Motor neuron (in vitro differentiated cells): ENCODE results near the gene MYRIP. TPM values are rescaled to one million over a fixed set of nuclear protein-coding genes. Genes with fewer than 3 reads are reported as not detected.
A peak's percentile ranks its signal among the peaks of the same experiment; 100 is the strongest.
"Not testable (repeated sequence)": the region's sequence is repeated elsewhere in the genome, so short reads cannot be mapped to it uniquely, and the experiment has no call there.

ENCODE experiments used
- ATAC-seq, 8 experiments: fragments of 200-7000 bp; cut with Tn5 transposase; replicated peaks in 6 of 8; 2 replicates each; pipeline ENCODE4 v1.8.0; 2021; ENCODE audit warnings: mild to moderate bottlenecking in 8 of 8, moderate library complexity in 8 of 8
- H3K27ac ChIP-seq, 2 donors: fragments of 250-450 bp; sonication (Bioruptor Pico); 2 replicates each; pipeline ENCODE4 v1.9.0; 2021; ENCODE audit warnings: antibody characterized with exemption in 2 of 2, mild to moderate bottlenecking in 2 of 2, moderate library complexity in 1 of 2
- H3K4me1 ChIP-seq, 2 donors: fragments of 250-450 bp; sonication (Bioruptor Pico); replicated peaks in 1 of 2; 2 replicates each; pipeline ENCODE4 v1.6.1; 2021; ENCODE audit warnings: antibody characterized with exemption in 2 of 2, mild to moderate bottlenecking in 2 of 2, moderate library complexity in 1 of 2
- H3K4me3 ChIP-seq, 5 donors: fragments of 250-450 bp; sonication (Bioruptor Pico); 2 replicates each; pipeline ENCODE4 v1.9.0; 2021; ENCODE audit warnings: antibody characterized with exemption in 5 of 5, mild to moderate bottlenecking in 5 of 5, moderate library complexity in 4 of 5
- WGBS, 10 experiments: fragments of 450-650 bp; shearing (Covaris generic); methylation state at CpG; one replicate each; pipeline ENCODE4 v1.0.0; 2022; 5-methylcytosine and 5-hydroxymethylcytosine counted together
- in situ Hi-C, 9 experiments: fragments of 400-800 bp; cut with MboI; loops; one replicate each; pipeline ENCODE4 v1.15.0; 2021; ENCODE audit warnings: low sequenced_read_pairs in 9 of 9, low pct_unique_long_range_greater_than_20kb in 2 of 9; ENCODE audit not compliant: unreplicated experiment in 9 of 9
- total RNA-seq, 8 experiments: library from RNA; unstranded; fragments of 300-600 nt; gene quantifications; 2 replicates each; pipeline versions ENCODE4 v1.2.3 to v1.2.4, GENCODE V29; 2022

MYRIP gene
- total RNA-seq, 8 experiments from 2014 or later = 1.5 to 10.1 (median 3.2) TPM

- Histone ChIP-seq H3K4me3 (no peak overlapping the region), H3K27ac (no peak overlapping the region)
- in situ Hi-C loops = no loop called here
These were observed 200.6 kb downstream of the MYRIP start for GRCh38 chr3:40009991-40010390.

GRCh38 chr3:40012381-40012780 lies 203.0 kb downstream of the MYRIP start:
- no peak overlapping the region for H3K27ac ChIP-seq
- H3K4me3 ChIP-seq = no peak overlapping the region
- 33 to 80% (median 42%) methylated on average over 1 to 3 of the region's 3 CpGs; no CpG with 5 or more reads in 3 of the 10 experiments for WGBS, 10 experiments
- no peaks in the 10 kb centered on the region for H3K4me1 ChIP-seq
- in situ Hi-C loops = no loop called here
- ATAC-seq = no peak

More at GRCh38 chr3:40009991-40010390, 200.6 kb downstream of the MYRIP start:
- no peaks in the 10 kb centered on the region for H3K4me1 ChIP-seq
- 20 to 100% (median 76%) methylated on average over 1 to 2 of the region's 2 CpGs; no CpG with 5 or more reads in 6 of the 10 experiments for WGBS, 10 experiments
- ATAC-seq = peak in 1 of 8 experiments; percentile 36

GRCh38 chr3:40016391-40016790 lies 207.0 kb downstream of the MYRIP start:
- in situ Hi-C loops = no loop called here
- Histone ChIP-seq H3K27ac (no peak overlapping the region), H3K4me3 (no peak overlapping the region), H3K4me1 (peaks cover 4% of the 10 kb centered on the region in 2 donors)
- 57 to 100% (median 83%) methylated on average over 1 to 3 of the region's 3 CpGs; no CpG with 5 or more reads in 3 of the 10 experiments for WGBS, 10 experiments
- no peak for ATAC-seq

- peaks cover 7 to 8% of the 10 kb centered on the region in 2 donors for H3K4me1 ChIP-seq
- no peak overlapping the region for H3K27ac ChIP-seq
- WGBS, 10 experiments = 48 to 100% (median 91%) methylated on average over 1 to 2 of the region's 2 CpGs; no CpG with 5 or more reads in 1 of the 10 experiments
- H3K4me3 ChIP-seq = no peak overlapping the region
- ATAC-seq = no peak
- in situ Hi-C loops = no loop called here
These were observed 209.0 kb downstream of the MYRIP start for GRCh38 chr3:40018369-40018768.

- Histone ChIP-seq H3K4me3 (no peak overlapping the region), H3K4me1 (peaks cover 7 to 8% of the 10 kb centered on the region in 2 donors), H3K27ac (no peak overlapping the region)
- in situ Hi-C loops = no loop called here
- peak in 5 of 8 experiments; percentile 68 to 97 (median 72) for ATAC-seq
- WGBS, 10 experiments = 27 to 75% (median 57%) methylated on average over 1 to 3 of the region's 3 CpGs; no CpG with 5 or more reads in 1 of the 10 experiments
These were observed 210.0 kb downstream of the MYRIP start for GRCh38 chr3:40019376-40019775.

GRCh38 chr3:40020689-40021088 lies 211.3 kb downstream of the MYRIP start:
- in situ Hi-C loops = no loop called here
- 0 to 100% (median 58%) methylated on average over 1 to 2 of the region's 2 CpGs; no CpG with 5 or more reads in 2 of the 10 experiments for WGBS, 10 experiments
- H3K4me3 ChIP-seq = no peak overlapping the region
- peak in 1 of 8 experiments; percentile 47 for ATAC-seq
- H3K27ac ChIP-seq = no peak overlapping the region
- peaks cover 7 to 8% of the 10 kb centered on the region in 2 donors for H3K4me1 ChIP-seq

GRCh38 chr3:40021338-40021737 lies 211.9 kb downstream of the MYRIP start:
- Histone ChIP-seq H3K4me3 (no peak overlapping the region), H3K27ac (no peak overlapping the region), H3K4me1 (peaks cover 7 to 8% of the 10 kb centered on the region in 2 donors)
- 0 to 100% (median 90%) methylated on average over 1 of the region's 1 CpG; no CpG with 5 or more reads in 7 of the 10 experiments for WGBS, 10 experiments
- no peak for ATAC-seq
- in situ Hi-C loops = no loop called here

GRCh38 chr3:40022297-40022827 lies 213.0 kb downstream of the MYRIP start:
- H3K4me3 ChIP-seq = no peak overlapping the region
- peaks cover 7 to 8% of the 10 kb centered on the region in 2 donors for H3K4me1 ChIP-seq
- in situ Hi-C loops = no loop called here
- H3K27ac ChIP-seq = no peak overlapping the region
- peak in 3 of 8 experiments; percentile 62 to 81 (median 80) for ATAC-seq
- WGBS, 10 experiments = 4 to 55% (median 42%) methylated on average over 1 to 4 of the region's 4 CpGs; no CpG with 5 or more reads in 1 of the 10 experiments

GRCh38 chr3:40024526-40024925 lies 215.1 kb downstream of the MYRIP start:
- no peak overlapping the region for H3K27ac ChIP-seq
- H3K4me1 ChIP-seq = peaks cover 3 to 4% of the 10 kb centered on the region in 2 donors
- in situ Hi-C loops = no loop called here
- 37 to 100% (median 86%) methylated on average over 1 to 2 of the region's 2 CpGs; no CpG with 5 or more reads in 3 of the 10 experiments for whole genome bisulfite sequencing, 10 experiments
- H3K4me3 ChIP-seq = no peak overlapping the region
- ATAC-seq = no peak

GRCh38 chr3:40025892-40026291 lies 216.5 kb downstream of the MYRIP start:
- H3K4me3 ChIP-seq, H3K4me1 ChIP-seq, ATAC-seq, in situ Hi-C loops, H3K27ac ChIP-seq: not testable (repeated sequence)
- 66 to 100% (median 83%) methylated on average over 1 to 8 of the region's 9 CpGs; no CpG with 5 or more reads in 3 of the 10 experiments for WGBS, 10 experiments

- in situ Hi-C loops = no loop called here
- ATAC-seq = peak in 1 of 8 experiments; percentile 40
- H3K27ac ChIP-seq = no peak overlapping the region
- WGBS, 10 experiments = 42 to 100% (median 91%) methylated on average over 1 to 4 of the region's 4 CpGs
- H3K4me1 ChIP-seq = no peaks in the 10 kb centered on the region
- no peak overlapping the region for H3K4me3 ChIP-seq
These were observed 225.8 kb downstream of the MYRIP start for GRCh38 chr3:40035177-40035576.

- peak in 1 of 8 experiments; percentile 60 for ATAC-seq
- H3K27ac ChIP-seq = no peak overlapping the region
- no peaks in the 10 kb centered on the region for H3K4me1 ChIP-seq
- H3K4me3 ChIP-seq = no peak overlapping the region
- in situ Hi-C loops = no loop called here
These were observed 228.2 kb downstream of the MYRIP start for GRCh38 chr3:40037582-40037981.

- in situ Hi-C loops = no loop called here
- Histone ChIP-seq H3K4me3 (no peak overlapping the region), H3K4me1 (no peaks in the 10 kb centered on the region), H3K27ac (no peak overlapping the region)
- WGBS, 10 experiments = 25 to 92% (median 60%) methylated on average over 1 to 4 of the region's 4 CpGs
- ATAC-seq = peak in 3 of 8 experiments; percentile 22 to 67 (median 37)
These were observed 233.5 kb downstream of the MYRIP start for GRCh38 chr3:40042752-40043443.
